RWPE2 (cell line): ENCODE measurements around the gene S100A11.

Source experiments
- ATAC-seq: fragments of 200-7000 bp; cut with Tn5 transposase; 3 replicates; pipeline ENCODE4 v1.9.1; 2021; ENCODE audit warnings: low read depth
- DNase-seq: peaks from one replicate; pipeline ENCODE4 v3.0.0-alpha.2; 2020; ENCODE audit warnings: low spot score
- H3K27ac ChIP-seq: fragments of 450-650 bp; 2 replicates; pipeline ENCODE4 v1.5.1; 2017; ENCODE audit warnings: mild to moderate bottlenecking; ENCODE audit not compliant: poor library complexity, severe bottlenecking
- H3K27me3 ChIP-seq: fragments of 250-450 bp; sonication (Bioruptor Pico); 2 replicates; pipeline ENCODE4 v1.5.1; 2021; ENCODE audit warnings: mild to moderate bottlenecking, moderate library complexity; ENCODE audit not compliant: insufficient read depth, poor library complexity, severe bottlenecking
- H3K36me3 ChIP-seq: fragments of 250-450 bp; sonication (Bioruptor Pico); 2 replicates; pipeline ENCODE4 v1.5.1; 2020; ENCODE audit warnings: low read depth, mild to moderate bottlenecking, moderate library complexity
- H3K4me1 ChIP-seq: fragments of 250-450 bp; sonication (Bioruptor Pico); 2 replicates; pipeline ENCODE4 v1.5.1; 2021; ENCODE audit warnings: mild to moderate bottlenecking, moderate library complexity; ENCODE audit not compliant: insufficient read depth, poor library complexity, severe bottlenecking
- H3K4me3 ChIP-seq: fragments of 250-450 bp; sonication (Bioruptor Pico); 2 replicates; pipeline ENCODE4 v1.5.1; 2021; ENCODE audit warnings: mild to moderate bottlenecking, moderate library complexity; ENCODE audit not compliant: severe bottlenecking
- H3K9me3 ChIP-seq: fragments of 250-450 bp; sonication (Bioruptor Pico); 2 replicates; pipeline ENCODE4 v1.5.1; 2021; ENCODE audit warnings: mild to moderate bottlenecking, moderate library complexity; ENCODE audit not compliant: severe bottlenecking
- TF ChIP-seq, protein P1 (sequence below): fragments of 450-650 bp; IDR thresholded peaks from one replicate; pipeline ENCODE4 v1.5.1; 2017; ENCODE audit warnings: mild to moderate bottlenecking, moderate library complexity; ENCODE audit not compliant: poor library complexity, severe bottlenecking

The S100A11 gene

DNA sequence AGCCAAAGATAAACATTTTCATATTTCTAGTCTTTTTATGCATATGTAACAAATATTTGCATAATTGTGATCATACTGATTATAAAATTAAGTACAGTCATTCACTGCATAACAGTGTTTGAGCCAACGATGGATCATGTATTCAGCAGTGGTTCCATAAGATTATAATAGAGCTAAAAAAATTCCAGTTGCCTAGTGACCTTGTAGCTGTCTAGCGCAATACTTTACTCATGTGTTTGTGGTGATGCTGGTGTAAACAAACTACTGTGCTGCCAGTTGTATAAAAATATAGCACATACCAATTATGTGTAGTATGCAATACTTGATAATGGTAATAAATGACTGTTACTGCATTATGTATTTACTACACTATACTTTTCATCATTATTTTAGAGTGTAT lies 41.0 kb downstream of the S100A11 start:
- DNase-seq (no peak), ATAC-seq (no peak)
- TF ChIP-seq, protein P1, sequence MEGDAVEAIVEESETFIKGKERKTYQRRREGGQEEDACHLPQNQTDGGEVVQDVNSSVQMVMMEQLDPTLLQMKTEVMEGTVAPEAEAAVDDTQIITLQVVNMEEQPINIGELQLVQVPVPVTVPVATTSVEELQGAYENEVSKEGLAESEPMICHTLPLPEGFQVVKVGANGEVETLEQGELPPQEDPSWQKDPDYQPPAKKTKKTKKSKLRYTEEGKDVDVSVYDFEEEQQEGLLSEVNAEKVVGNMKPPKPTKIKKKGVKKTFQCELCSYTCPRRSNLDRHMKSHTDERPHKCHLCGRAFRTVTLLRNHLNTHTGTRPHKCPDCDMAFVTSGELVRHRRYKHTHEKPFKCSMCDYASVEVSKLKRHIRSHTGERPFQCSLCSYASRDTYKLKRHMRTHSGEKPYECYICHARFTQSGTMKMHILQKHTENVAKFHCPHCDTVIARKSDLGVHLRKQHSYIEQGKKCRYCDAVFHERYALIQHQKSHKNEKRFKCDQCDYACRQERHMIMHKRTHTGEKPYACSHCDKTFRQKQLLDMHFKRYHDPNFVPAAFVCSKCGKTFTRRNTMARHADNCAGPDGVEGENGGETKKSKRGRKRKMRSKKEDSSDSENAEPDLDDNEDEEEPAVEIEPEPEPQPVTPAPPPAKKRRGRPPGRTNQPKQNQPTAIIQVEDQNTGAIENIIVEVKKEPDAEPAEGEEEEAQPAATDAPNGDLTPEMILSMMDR, result no peak
- no peaks in the 10 kb centered on the region for H3K9me3 ChIP-seq
- H3K4me3 ChIP-seq, result no peak overlapping the region
- H3K27ac ChIP-seq, result peak overlapping the region; percentile 100
- H3K36me3 ChIP-seq, result peaks cover 24% of the 10 kb centered on the region
- no peaks in the 10 kb centered on the region for H3K27me3 ChIP-seq
- peaks cover 54% of the 10 kb centered on the region for H3K4me1 ChIP-seq

DNA sequence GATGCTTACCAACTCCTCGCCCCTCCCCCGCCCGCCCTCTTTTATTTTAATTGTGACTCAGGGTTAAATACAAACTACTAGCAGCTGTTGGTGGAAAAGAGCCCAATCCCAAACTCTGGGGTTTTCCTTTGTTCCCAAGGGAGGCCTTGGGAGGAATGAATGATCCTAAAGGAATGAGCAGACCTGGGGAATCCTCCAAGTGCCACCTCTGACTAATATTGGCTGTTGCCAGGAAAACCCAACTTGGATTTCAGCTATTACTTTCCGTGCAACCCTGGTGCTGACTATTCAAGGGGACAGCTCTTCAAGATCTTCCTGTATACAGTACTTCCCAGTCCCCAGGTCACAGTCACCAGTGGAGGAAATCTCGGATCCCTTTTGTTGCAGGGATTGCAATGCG lies 41.8 kb downstream of the S100A11 start:
- Histone ChIP-seq H3K27me3 (no peaks in the 10 kb centered on the region), H3K27ac (peak overlapping the region; percentile 100), H3K4me1 (peaks cover 53% of the 10 kb centered on the region), H3K36me3 (peaks cover 32% of the 10 kb centered on the region), H3K4me3 (no peak overlapping the region), H3K9me3 (no peaks in the 10 kb centered on the region)
- ATAC-seq, result peak; percentile 24
- TF ChIP-seq, protein P1, result no peak
- DNase-seq, result peak; percentile 79

DNA sequence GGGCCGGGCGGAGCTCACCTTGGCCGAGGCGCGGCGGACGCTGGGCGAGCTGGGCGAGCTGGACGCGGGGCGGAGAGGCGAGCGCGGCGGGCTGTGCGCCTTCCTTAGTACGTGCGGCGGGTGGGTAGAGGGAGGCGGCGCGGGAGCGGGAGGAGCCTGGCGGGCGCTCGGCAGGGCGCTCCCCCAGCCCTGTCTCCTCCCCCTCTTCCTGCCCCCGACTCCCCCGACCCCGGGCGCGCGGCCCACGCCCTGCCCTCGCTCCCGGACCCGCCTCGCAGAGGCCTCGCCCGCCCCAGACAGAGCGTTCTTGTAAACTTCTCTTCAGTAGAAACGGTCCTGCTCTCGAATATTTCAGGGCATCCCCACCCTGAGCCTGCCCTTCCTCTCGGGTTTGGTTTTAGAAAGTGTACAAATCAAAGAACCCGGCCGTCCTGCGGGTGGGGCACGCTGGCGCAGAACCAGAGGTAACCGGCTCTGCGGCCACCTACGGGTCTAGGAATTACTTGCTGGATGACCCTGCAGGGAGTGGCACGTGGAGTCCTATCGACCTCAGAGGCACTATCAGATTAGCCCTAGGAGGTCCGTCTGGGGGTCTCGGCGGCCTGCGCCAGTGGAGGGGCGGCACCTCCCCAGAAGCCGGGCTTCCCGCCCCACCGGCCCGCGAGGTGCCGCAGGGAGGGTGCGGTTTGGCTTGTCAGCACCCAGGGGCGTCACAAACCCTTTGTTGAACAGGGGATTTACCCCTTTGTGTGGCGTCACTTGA lies 42.9 kb downstream of the S100A11 start, which contains the start of gene S100A10:
Gene S100A10 (minus strand): TSS at position 126 of the 763 bp plus-strand sequence. CDS start 7,629 bp downstream, outside the sequence.
- H3K36me3 ChIP-seq, result peaks cover 39% of the 10 kb centered on the region
- peak within 1 kb of the TSS; percentile 100 for H3K27ac ChIP-seq
- H3K27me3 ChIP-seq, result no peaks in the 10 kb centered on the region
- ATAC-seq (peak; percentile 37), DNase-seq (peak; percentile 90)
- H3K4me1 ChIP-seq, result peaks cover 51% of the 10 kb centered on the region
- H3K9me3 ChIP-seq, result no peaks in the 10 kb centered on the region
- TF ChIP-seq, protein P1, result no peak
- peak within 1 kb of the TSS; percentile 94 for H3K4me3 ChIP-seq

DNA sequence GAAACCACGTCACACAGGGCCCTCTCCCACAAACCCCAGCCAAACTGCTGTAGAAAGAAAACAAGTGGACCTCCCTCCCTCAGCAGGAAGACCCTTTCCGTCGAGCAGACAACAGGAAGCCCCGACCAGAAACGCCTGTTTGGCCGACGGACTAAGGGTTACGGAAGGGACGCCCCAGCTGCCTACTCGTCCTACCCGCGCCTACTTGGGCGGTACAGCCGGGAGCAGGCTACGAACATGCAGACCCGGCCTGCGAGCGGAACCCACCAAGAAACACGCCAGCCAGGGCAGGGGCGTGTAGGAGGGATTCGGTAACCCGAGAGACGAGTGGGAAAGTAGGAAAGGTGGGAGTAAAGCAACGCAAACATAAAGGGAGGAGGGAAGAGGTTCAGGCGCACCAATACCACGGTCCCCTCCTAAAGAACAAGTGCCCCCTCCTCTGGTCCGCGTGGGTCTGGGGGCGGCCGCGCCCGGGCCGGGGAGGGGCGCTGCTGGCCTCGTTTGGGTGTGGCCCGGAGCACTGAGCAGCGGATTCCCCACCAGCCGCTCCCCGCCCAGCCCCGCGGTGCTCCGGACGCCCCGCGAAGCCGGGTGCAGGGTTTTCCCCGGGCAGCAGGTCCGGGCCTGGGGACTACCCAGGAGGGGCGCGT lies 43.6 kb downstream of the S100A11 start:
- Histone ChIP-seq H3K9me3 (no peaks in the 10 kb centered on the region), H3K27me3 (no peaks in the 10 kb centered on the region), H3K36me3 (peaks cover 43% of the 10 kb centered on the region), H3K27ac (peak overlapping the region; percentile 100), H3K4me1 (peaks cover 49% of the 10 kb centered on the region), H3K4me3 (peak overlapping the region; percentile 94)
- TF ChIP-seq, protein P1, result no peak
- ATAC-seq (no peak; the same call in 2 of the 3 replicates), DNase-seq (no peak)
